SKM-1 (cell line): ENCODE measurements around the gene YARS1.

Source experiments
- DNase-seq: peaks from one replicate; lab custom pipeline; 2025; ENCODE audit not compliant: unreplicated experiment; lab: John Stamatoyannopoulos, UW

YARS1 gene

DNA sequence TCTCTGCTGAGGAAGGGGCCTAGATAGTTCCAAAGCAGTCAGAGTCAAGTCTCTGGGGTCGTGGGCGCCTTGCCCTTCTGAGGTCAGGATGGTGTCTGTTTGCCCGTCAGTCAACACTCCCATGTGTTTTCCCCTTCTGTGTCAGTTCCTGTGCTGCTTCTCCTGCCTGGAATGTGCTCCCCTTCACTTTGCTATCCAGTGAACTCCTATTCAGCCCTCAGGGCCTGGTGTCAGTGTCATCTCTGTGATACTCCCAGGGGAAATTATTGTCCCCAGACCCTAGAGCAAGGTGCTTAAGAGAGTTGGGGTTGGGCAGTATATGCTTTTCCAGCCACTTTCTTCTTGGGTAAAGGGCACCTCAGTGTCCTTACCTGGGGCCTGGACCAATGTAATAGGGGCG, 68.8 kb downstream of the YARS1 start:
- DNase-seq: no peak

DNA sequence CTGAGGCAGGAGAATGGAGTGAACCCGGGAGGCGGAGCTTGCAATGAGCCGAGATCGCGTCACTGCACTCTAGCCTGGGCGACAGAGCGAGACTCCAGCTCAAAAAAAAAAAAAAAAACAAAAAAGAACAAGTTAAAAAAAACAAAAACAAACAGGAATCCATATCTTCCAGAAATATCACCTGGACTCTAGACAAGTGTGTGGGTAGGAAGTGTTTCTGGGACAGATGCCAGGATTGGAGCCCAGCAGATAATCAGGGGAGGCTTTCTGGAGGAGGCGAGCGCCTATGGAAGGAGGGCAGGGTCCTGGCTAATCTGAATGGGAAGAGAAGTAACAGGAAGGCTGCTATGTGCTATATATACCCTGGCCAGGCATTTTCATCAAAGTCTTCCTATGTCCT, 71.0 kb downstream of the YARS1 start:
- no peak for DNase-seq

DNA sequence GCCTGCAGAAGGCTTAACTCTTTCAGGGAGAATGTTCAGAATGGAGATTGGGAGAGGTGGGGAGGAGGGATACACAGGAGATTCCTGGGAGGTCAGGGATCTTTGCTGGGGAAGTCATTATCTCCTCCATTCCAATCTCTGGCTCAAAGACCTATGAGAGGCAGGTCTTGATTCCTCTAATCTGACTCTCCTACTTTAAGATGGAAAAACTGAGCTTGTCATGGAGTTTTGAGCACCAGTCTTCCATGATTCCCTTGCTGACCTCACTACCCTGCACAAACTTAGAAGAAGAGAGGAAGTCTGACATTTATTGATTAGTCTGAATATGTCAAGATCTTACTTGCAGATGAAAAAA, 73.1 kb downstream of the YARS1 start:
- DNase-seq: no peak

DNA sequence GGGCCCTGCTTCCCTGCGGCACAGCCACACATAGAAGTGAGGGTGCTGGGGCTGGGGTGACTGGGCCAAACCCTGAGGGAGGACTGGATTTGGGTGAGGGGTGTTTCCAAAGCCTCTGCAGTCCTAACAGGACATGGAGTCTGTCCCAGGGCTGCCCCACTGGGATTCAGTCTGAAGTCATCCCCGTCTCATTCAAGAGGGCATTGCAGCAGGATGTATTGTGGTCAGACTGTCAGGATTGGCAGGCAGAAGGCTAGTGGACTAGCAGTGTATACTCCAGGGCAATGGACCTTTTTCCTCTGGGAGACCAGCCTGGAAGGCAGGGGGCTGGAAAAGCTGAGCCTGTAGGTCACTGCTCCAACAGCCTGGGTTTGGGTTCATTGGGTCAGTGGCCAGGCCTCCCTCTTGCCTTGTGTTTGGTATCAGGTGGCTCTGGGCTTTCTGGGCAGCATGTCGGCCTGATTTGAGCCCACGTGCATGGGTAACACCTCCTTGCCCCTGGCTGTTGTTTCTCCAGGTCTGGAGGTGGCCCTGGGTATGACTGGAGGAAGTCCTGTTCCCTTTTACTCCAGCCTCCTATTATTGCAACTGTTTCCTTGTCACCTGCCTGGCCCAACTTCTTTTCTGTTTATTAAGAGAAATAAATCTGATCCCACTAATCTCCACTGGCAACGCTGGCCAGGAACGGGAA, 73.6 kb downstream of the YARS1 start:
- DNase-seq: no peak

DNA sequence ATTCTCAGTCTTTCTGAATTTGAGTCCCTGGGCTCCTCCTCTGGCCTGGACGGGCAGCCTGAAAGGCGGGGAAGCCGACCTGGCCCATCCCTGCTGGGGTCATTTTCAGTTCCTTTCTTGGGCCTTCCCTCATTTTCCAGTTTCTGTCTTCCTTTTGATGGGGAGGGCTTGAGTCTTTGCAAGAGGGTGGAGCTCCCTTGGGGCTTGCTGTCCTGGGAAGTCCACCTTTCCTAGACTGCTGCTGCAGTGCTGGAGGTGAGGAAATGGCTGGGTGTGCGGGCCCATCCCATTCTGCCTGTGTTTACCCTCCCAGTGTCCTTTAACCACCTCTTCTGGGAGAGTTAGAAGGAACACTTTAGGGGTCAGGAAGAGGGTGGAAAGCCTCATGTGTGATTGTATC, 74.2 kb downstream of the YARS1 start:
- no peak for DNase-seq

DNA sequence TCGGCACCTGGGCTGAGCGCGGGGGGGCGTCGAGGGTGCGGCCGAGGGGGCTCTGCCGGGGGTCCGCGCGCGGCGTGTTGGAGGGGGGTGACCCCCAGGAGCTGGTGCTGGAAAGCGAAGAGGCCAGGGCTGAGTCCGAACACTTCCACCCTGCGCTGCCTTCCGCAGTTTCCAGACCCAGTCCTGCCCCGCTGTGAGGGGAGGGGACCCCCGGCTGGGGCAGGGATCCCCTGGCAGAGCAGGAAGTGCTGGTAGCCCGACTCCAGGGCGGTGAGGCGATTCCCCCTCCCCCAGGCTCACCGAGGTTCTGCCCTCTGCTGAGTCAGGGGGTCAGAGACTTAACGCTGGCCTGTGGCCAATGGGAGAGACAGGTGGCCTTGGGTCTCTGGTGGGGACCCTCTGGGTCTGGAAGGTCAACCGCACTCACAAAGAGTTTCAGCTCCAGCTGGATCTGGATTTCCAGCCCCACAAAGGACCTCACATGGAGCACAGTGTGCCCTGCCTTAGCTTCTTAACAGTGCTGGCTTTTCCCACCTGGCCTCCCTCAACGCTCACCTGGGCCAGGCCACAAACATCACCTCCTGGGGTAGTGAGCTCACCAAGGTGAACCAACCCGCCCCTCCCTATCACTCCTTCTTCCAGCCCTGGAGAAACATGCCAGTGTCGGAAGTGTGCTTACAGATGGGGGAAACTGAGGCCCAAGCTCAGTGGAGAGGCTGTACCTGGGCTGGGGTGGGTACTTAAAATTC, 74.8 kb downstream of the YARS1 start:
- no peak for DNase-seq

DNA sequence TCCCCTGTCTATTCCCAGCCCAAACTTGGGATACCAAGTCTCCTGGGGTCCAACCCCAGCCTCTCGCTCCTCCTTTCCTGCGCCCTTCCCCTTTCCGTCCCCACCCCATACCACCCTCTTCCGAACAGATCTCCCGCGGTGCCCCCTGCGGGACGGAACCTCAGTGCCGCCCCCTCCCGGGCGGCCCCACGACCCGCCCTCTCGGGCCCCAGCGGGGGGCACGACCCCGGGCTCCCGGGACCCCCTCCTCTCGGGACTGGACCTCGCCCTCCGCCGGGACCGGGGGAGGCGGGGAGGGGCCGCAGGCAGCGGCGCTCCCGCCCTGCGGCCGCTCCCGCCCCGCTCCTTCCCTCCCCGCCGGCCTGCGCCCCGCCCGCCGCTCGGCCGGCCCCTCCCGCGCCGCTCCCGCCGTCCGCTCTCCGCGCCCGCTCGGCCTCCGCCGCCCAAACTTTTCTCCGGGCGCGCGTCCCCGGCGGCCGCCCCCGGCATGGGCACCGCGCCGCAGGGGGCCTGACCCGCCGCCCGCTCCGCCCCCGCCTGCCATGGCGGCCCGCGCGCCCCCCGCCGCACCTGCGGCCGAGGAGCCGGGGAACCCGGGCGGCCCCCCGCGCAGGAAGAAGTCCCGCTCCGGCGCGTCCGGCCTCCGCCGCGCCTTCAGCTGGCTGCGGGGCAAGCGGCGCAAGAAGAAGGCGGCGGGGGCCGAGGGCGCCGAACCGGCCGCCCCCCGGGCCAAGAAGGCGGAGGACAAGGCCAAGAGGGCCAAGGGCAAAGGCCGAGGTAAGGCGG, 75.6 kb downstream of the YARS1 start:
- DNase-seq: no peak

DNA sequence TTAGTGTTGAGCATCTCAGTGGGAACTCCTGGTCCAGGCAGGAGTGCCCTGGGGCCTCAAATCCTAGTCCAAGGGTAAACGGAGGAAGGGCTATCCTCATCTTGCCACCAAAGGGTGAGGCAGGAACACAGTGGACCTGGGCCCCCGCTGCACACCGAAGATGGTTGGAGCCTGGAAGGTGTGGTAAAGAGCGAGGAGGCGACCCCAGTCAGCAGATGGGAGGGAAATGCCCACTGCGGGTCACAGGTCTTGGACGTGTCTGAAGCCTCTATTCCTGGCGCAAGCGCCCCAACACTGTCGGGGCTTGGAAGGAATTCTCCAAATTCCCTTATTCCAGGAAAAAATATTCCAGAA, 76.1 kb downstream of the YARS1 start:
- DNase-seq: no peak

DNA sequence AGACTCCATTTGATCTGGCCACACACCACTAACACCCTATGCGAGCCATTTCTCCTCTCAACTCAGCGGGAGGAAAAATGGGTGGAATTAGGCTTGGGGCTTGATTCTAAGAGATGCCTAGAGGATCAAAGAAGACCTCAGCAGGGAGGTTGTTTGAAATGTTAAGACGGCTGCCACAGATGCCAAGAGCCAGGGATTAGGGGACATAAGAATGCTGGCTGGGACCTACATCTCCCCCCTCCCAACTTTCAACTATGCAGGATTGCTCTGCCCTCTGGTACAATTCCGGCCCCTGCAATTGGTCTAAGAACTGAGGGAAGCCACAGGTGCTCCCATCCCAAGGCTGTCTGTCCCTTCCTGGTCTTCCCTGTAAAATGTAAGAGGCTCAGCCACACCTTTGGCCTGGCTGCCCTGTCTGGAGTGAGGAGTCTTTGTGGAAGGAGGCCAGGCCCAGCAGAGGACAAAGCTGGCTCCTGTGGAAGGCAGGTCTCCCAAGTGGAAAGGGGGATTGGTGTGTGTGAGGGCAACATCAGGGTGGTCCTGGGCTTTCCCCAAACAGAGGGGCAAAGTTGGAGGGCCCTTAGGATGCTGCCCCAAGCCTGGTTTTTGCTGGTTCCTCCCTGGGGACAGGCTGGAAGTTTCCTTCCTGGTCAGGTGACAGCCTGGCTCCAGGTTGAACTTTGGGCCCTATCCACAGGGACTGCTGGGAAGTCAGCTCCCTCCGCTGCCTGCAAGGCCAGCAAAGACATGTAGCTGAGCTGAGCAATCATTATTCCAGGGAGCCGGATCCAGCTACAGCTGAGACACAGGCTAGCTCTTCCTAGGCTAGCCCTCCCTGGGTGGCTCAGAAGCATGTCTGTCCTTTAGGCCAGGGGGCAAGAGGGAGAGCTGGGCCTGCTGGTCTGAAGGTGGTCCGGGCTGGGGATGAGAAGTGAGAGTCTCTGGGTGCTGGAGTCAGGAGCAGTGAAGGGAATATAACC, 80.1 kb downstream of the YARS1 start:
- no peak for DNase-seq

DNA sequence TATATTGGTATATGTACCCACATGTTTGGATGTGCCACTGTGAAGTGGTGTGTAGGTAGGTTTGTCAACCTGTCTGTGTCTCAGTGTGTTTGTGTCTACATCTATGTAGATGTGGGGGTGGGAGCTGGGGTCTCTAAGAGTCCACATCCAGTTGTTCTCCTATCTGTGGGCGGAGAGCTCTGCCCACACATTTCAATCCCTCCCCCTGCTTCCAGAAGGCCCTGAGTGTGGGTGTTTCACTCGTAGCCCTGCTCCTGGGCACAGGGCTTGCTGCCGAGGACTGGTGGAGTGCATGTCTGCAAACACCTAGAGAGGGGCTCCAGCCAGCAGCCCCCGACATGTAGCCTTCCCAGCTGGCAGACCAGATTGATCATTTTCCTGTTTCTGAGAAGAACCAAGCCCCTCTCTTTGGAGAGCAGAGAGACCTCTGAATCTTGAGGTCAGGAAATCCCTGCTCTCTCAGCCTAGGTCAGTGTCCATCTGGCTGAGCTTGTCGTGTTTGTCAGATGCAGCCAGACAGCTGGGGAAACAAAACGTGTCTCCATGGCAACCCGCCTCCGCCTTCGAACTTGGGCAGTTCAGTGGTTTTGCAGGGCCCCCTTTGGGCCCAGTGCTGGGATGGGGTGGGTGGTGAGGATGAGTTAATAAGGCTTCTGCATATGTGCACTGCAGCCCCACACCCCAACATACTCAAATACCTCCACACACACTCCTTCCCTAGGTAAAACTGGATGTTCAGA, 83.4 kb downstream of the YARS1 start:
- no peak for DNase-seq

DNA sequence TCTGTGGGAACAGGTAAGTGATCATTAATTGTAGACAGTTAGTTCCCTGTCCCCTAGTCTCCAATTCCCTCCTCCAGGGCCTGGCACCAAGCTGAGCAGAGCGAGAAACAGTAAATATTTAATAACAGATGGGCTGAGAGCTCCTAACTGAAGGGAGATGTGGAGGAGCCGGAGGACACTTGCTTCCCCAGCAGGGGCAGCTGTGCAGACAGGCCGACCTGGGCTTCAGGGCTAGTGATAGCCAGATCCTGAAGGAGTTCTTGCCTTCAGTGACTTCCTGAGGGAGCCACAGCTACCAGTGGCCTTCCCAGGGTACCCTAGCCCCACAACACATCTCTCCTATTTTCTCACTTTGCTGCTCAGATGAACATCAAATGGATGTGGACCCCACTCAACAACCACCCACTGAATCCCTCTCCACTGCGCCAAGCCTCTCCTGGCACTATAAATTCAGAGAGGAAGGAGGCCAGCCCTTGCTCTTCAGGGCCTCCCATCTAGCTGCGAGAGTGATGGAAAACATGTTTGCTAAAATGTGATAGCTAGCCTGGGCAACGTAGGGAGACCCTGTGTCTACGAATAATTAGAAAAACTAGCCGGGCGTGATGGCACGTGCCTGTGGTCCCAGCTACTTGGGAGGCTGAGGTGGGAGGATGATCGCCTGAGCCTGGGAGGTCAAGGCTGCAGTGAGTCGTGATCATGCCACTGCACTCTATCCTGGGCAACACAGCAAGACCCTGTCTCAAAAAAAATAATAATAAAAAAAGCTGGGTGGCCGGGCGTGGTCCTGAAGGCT, 87.7 kb downstream of the YARS1 start:
- DNase-seq: no peak

DNA sequence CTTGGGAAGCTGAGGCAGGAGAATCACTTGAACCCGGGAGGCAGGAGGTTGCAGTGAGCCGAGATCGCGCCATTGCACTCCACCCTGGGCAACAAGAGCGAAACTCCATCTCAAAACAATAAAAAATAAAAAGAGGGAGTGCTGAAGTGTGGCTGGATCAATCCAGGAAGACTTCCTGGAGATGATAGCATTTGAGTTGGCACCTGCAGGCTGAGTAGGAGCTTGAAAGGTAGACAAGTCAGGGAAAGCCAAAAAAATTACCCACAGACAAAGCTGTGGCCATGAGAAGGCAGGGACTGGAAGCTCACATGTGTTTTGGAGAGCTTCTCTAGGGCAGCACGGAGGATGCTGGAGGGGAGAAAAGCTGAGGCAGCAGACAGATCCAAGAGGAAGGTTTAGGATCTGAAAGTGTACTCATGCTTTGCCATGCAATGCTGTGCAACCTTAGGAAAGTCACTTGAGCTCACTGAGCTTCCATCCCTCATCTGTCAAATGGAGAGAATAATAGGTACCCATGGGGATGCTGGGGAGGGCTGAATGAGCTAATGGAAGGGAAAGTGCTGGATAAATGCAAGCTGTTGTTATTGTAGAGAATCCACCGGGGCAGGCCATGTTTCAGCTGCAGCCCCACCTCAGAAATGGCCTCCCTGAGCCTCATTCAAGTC, 88.6 kb downstream of the YARS1 start:
- no peak for DNase-seq

DNA sequence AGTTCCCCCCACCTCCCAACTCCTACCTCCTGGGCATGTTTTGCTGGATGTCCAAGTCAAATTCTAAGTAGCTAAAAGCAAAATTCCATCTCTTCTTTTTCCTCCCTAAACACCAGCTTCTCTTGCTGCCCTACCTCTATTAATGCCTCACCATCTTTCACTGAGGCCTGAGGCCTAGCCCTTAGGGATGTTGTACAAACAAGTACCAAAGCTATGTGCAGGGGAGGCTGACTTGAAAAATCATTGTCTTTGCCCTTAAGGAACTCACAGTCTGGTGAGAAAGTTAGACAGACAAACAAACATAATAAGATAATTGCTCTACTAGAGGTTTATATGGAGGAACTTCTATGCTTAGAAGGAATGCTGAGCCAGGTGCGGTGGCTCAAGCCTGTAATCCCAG, 89.3 kb downstream of the YARS1 start:
- no peak for DNase-seq

DNA sequence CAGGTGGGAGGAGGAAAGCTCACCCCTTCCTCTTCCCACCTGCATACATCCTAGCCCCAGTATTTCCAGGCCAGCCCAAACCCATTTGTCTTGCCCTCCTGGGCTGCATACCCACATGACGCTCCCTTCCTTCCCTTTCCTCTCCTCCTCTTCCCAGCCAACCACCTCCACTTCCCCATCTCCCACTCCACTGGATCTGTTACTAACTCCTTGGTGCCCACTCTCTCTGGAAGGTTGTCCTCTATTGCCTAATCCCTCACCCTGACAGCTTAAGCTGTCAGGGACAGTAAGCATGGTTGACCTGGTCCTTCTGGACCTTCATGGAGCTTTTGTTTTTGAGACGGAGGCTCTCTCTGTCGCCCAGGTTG, 91.6 kb downstream of the YARS1 start:
- DNase-seq: no peak
